ENCODE data around the gene GPBAR1.

DNA sequence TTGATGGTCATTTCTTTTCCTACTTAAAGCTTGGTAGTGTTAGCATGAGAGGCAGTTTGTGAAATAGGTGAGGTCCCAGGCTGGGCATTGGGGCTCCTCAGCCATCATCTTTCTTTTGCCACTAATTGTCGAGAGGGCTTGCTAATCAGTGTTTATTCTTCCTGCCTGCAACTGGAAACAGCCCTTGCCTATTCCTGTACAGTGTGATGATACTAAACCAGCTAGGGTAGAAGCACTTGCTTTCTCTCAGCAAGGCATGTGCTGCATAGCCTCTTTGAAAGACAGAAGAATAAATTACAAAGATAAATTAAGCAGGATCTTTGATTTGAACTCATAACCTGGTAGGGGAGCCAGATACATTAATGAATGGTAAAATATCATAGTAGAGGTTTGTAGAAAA is 16.6 kb upstream of the GPBAR1 start:
- TF ChIP-seq, protein P1, sequence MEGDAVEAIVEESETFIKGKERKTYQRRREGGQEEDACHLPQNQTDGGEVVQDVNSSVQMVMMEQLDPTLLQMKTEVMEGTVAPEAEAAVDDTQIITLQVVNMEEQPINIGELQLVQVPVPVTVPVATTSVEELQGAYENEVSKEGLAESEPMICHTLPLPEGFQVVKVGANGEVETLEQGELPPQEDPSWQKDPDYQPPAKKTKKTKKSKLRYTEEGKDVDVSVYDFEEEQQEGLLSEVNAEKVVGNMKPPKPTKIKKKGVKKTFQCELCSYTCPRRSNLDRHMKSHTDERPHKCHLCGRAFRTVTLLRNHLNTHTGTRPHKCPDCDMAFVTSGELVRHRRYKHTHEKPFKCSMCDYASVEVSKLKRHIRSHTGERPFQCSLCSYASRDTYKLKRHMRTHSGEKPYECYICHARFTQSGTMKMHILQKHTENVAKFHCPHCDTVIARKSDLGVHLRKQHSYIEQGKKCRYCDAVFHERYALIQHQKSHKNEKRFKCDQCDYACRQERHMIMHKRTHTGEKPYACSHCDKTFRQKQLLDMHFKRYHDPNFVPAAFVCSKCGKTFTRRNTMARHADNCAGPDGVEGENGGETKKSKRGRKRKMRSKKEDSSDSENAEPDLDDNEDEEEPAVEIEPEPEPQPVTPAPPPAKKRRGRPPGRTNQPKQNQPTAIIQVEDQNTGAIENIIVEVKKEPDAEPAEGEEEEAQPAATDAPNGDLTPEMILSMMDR (IDR thresholded peaks at IDR 0.05; ENCODE audit: insufficient read depth, low read length, poor library complexity, severe bottlenecking), result no peak
- no peak for TF ChIP-seq EZH2phosphoT487 (conservative IDR thresholded peaks at IDR 0.05; ENCODE audit: low read length)

Measured in SU-DHL-6 (cell line).